Stomach (tissue), 9 donors: Measurements from ENCODE around the gene SIRT3. TPM values are rescaled to one million over a fixed set of nuclear protein-coding genes. Genes with fewer than 3 reads are reported as not detected.
"Not testable (repeated sequence)": the region's sequence is repeated elsewhere in the genome, so short reads cannot be mapped to it uniquely, and the experiment has no call there.

Experiments used
- DNase-seq, 2 donors: peaks; one replicate each; pipeline versions ENCODE4 v3.0.0 to v3.0.0-alpha.2; 2013 to 2019
- H3K27ac ChIP-seq, 5 donors: fragments of 200-600 bp in 4 of 5; sonication (generic) in 4 of 5; one replicate each; pipeline ENCODE4 v1.5.1; 2013 to 2019; ENCODE audit warnings: mild to moderate bottlenecking in 1 of 5, moderate library complexity in 1 of 5
- H3K27me3 ChIP-seq, 3 donors: fragments of 200-600 bp; sonication (generic); one replicate each; pipeline ENCODE4 v1.5.1; 2017 to 2019; ENCODE audit warnings: mixed run types in 1 of 3
- H3K36me3 ChIP-seq, 4 donors: fragments of 200-600 bp; sonication (generic); 1 replicate in 3 of 4; 2 replicates in 1 of 4; pipeline ENCODE4 v1.5.1; 2016 to 2019
- H3K4me1 ChIP-seq, 4 donors: fragments of 200-600 bp; sonication (generic); one replicate each; pipeline ENCODE4 v1.5.1; 2016 to 2019
- H3K4me3 ChIP-seq, 4 donors: fragments of 200-600 bp; sonication (generic) in 3 of 4; one replicate each; pipeline ENCODE4 v1.5.1; 2016 to 2019; ENCODE audit warnings: mild to moderate bottlenecking in 1 of 4
- H3K9me3 ChIP-seq, 4 donors: fragments of 200-600 bp; sonication (generic); one replicate each; pipeline ENCODE4 v1.5.1; 2016 to 2019
- EP300 ChIP-seq: sonication (generic); formaldehyde crosslinking; IDR thresholded peaks from one replicate; pipeline ENCODE4 v1.6.1; 2017; ENCODE audit warnings: antibody characterized with exemption
- POLR2A ChIP-seq, 4 donors: fragments of 450-650 bp; IDR thresholded peaks; one replicate each; pipeline ENCODE4 v1.6.1; 2016; ENCODE audit warnings: antibody characterized with exemption in 4 of 4, control low read depth in 2 of 4, mild to moderate bottlenecking in 1 of 4, moderate library complexity in 1 of 4
- POLR2AphosphoS5 ChIP-seq, 3 donors: sonication (generic); formaldehyde crosslinking; IDR thresholded peaks; one replicate each; pipeline ENCODE4 v1.6.1; 2016; ENCODE audit warnings: antibody characterized with exemption in 3 of 3
- WGBS, 5 donors: extraction: QIAGEN DNeasy Blood & Tissue Kit in 3 of 5; methylation state at CpG; one replicate each; pipeline versions ENCODE4 v1.1.5 to v1.1.7; 2013 to 2018; 5-methylcytosine and 5-hydroxymethylcytosine counted together
- intact Hi-C: fragments of 100-400 bp; cut with DNase I; formaldehyde crosslinking; loops from one replicate; pipeline ENCODE4 v1.15.1; 2023; ENCODE audit warnings: low total_unique reads
- polyA plus RNA-seq, 3 donors: library from polyadenylated mRNA; stranded (reverse); fragments of 200-250 nt; gene quantifications; one replicate each; pipeline ENCODE4 v1.2.3, GENCODE V29; 2013
- total RNA-seq, 5 donors: library from RNA; depleted of rRNA; stranded (reverse); fragments of >200 nt; gene quantifications; one replicate each; pipeline versions ENCODE4 v1.1.0 to v1.2.3, GENCODE V29; 2014 to 2016
- TF ChIP-seq, protein P1 (sequence below), 7 experiments: fragments of 450-650 bp in 4 of 7; fragments of 200-600 bp in 3 of 7; sonication (generic) in 3 of 7; IDR thresholded peaks; one replicate each; pipeline ENCODE4 v1.5.1; 2016 to 2019; ENCODE audit warnings: antibody characterized with exemption in 7 of 7, control low read depth in 2 of 7, mild to moderate bottlenecking in 1 of 7
- donor health status: healthy with polysubstance abuse.
- donor health status: Bipolar disorder and iron deficiency.
- donor health status: healthy.

SIRT3 gene
- total and polyA plus RNA-seq, 8 donors = 5.4 to 63.7 (median 12.3) TPM

DNA sequence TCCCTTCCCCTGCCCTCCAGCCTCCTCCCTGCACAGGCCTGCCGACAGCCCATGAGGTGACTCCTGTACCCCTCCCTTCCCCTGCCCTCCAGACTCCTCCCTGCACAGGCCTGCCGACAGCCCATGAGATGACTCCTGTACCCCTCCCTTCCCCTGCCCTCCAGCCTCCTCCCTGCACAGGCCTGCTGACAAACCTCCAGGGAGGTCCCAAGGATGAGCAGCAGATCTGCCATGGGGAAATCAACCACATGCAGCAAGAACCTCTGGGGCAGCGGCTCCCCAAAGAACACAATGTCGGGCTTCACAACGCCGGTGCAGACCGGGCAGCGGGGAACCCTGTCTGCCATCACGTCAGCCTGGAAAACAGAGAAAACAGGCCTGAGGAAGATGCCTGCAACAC lies 12.3 kb downstream of the SIRT3 start:
- WGBS, 5 donors = 92 to 100% (median 95%) methylated on average over 7 to 9 of the region's 9 CpGs
- Histone ChIP-seq H3K27me3 (no peaks in the 10 kb centered on the region), H3K4me3 (no peak overlapping the region), H3K4me1 (no peaks in the 10 kb centered on the region), H3K36me3 (peaks cover 0 to 24% (median 20%) of the 10 kb centered on the region in 4 donors), H3K9me3 (no peaks in the 10 kb centered on the region), H3K27ac (no peak overlapping the region)
- intact Hi-C loops = no loop called here
- no peak for DNase-seq
- TF ChIP-seq, protein P1, sequence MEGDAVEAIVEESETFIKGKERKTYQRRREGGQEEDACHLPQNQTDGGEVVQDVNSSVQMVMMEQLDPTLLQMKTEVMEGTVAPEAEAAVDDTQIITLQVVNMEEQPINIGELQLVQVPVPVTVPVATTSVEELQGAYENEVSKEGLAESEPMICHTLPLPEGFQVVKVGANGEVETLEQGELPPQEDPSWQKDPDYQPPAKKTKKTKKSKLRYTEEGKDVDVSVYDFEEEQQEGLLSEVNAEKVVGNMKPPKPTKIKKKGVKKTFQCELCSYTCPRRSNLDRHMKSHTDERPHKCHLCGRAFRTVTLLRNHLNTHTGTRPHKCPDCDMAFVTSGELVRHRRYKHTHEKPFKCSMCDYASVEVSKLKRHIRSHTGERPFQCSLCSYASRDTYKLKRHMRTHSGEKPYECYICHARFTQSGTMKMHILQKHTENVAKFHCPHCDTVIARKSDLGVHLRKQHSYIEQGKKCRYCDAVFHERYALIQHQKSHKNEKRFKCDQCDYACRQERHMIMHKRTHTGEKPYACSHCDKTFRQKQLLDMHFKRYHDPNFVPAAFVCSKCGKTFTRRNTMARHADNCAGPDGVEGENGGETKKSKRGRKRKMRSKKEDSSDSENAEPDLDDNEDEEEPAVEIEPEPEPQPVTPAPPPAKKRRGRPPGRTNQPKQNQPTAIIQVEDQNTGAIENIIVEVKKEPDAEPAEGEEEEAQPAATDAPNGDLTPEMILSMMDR (IDR thresholded peaks at IDR 0.05) = no peak
- TF ChIP-seq POLR2AphosphoS5 (IDR thresholded peaks at IDR 0.05) (no peak), POLR2A (IDR thresholded peaks at IDR 0.05) (no peak)

DNA sequence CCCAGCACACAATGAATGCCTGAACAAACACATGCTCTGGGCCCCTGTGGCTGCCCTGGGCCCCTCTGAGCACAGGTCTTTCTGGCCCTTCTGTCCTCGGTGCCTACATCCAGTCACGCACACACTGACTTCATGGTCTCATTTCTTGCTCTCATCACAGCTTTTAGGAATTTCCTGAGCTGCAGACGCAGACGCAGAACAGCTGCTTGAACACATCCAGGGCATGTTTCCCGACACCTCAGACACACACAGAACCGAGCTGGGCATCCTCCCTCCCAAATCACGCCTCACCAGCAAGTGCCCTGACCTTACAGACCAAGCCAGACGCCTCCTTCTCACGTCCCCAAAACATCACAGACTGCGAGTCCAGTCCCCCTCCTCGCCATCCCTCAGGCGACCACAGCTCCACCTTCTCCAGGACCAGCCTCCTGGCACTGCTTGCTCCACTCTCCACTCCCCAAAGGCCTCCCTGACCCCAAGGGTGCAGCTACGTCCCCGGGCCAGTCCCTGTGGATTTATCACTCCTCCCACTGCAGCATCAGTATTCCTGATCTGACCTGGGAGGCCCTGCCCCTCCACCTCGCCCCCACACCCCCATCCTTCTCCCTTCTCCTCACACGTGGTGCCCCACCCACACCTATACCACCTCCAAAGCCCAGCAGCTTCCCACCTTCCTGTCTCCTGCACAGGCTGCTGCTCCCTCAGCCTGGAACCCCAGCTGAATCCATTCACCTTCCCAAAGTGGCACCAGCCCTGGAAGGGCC lies 12.9 kb downstream of the SIRT3 start:
- DNase-seq = no peak
- no peak for TF ChIP-seq POLR2A (IDR thresholded peaks at IDR 0.05)
- TF ChIP-seq, protein P1 (IDR thresholded peaks at IDR 0.05) = no peak
- TF ChIP-seq POLR2AphosphoS5 (IDR thresholded peaks at IDR 0.05) = no peak
- TF ChIP-seq EP300 = no peak
- intact Hi-C loops = no loop called here

DNA sequence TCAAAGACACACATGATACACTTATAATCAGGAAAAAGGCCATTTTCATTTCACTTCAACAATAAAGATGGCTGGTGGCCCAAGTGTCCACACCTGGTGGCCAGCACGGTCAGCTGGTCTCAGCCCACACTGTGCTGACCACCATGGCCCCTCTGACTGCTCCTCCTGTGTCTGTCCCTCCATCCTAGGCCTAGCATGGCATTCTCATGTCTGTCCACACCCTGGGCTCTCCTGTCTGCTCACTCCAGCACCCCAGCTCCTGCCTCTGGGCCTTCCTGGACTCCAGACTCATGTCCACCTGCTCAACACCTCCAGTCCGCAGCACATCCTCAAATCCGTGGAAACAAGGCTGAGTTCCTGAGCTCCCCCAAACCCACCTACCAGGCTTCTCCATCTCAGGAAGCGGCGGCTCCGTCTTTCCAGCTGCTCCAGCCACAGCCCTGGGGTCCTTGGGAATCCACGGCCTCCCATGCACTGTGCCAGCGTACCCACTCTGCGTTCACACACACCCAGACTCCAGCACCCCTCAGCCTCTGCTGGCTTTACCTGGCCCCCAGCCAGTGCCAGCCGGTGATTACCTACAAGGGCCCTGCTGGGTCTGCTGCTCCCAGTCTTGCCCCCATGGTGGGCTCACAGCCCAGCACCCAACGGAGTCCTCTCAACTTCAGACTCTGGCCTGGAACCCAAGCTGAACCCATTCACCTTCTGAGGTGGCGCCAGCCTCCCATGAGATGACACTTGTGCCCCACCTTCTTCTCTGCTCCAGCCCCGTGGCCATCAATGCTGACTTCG lies 13.9 kb downstream of the SIRT3 start:
- Histone ChIP-seq H3K4me1 (no peaks in the 10 kb centered on the region), H3K27me3 (no peaks in the 10 kb centered on the region), H3K36me3 (peaks cover 5 to 39% (median 30%) of the 10 kb centered on the region in 4 donors), H3K9me3 (no peaks in the 10 kb centered on the region), H3K27ac (no peak overlapping the region), H3K4me3 (no peak overlapping the region)
- DNase-seq = no peak
- intact Hi-C loops = no loop called here
- no peak for TF ChIP-seq EP300
- TF ChIP-seq, protein P1 (IDR thresholded peaks at IDR 0.05) = no peak
- no peak for TF ChIP-seq POLR2A (IDR thresholded peaks at IDR 0.05)
- TF ChIP-seq POLR2AphosphoS5 (IDR thresholded peaks at IDR 0.05) = no peak
- WGBS, 5 donors = 92 to 96% (median 93%) methylated on average over 14 of the region's 14 CpGs

More for the DNA sequence above, 12.9 kb downstream of the SIRT3 start:
- no peaks in the 10 kb centered on the region for H3K4me1 ChIP-seq
- no peak overlapping the region for H3K4me3 ChIP-seq
- H3K27ac ChIP-seq = no peak overlapping the region
- H3K9me3 ChIP-seq = no peaks in the 10 kb centered on the region
- H3K27me3 ChIP-seq = no peaks in the 10 kb centered on the region
- peaks cover 4 to 30% (median 26%) of the 10 kb centered on the region in 4 donors for H3K36me3 ChIP-seq
- 80 to 88% (median 84%) methylated on average over 16 of the region's 16 CpGs for WGBS, 5 donors

DNA sequence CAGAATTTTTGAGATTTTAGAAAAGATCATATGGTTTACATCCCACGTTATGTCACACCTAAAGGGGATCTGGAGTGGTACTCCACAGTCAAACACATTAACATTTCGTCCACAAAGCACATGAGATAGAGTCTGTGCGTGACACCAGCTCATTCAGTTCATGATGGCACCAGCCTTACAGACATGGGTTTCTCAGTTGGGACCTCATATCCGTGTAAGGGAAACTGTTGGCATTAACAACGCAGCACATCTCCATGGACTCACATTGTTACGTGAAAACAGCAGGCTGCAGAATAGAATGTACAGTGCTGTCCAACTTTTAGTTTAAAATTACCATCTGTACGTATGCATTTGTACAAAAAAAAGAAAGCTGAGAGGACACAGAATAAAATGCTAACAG lies 14.6 kb downstream of the SIRT3 start:
- 83 to 93% (median 85%) methylated on average over 7 of the region's 7 CpGs for WGBS, 5 donors
- H3K27ac ChIP-seq = no peak overlapping the region
- intact Hi-C loops = no loop called here
- peaks cover 5 to 39% (median 31%) of the 10 kb centered on the region in 4 donors for H3K36me3 ChIP-seq
- DNase-seq = no peak
- no peak overlapping the region for H3K4me3 ChIP-seq
- TF ChIP-seq POLR2AphosphoS5 (IDR thresholded peaks at IDR 0.05) (no peak), POLR2A (IDR thresholded peaks at IDR 0.05) (no peak), EP300 (no peak)
- TF ChIP-seq, protein P1 (IDR thresholded peaks at IDR 0.05) = no peak
- H3K27me3 ChIP-seq = no peaks in the 10 kb centered on the region
- no peaks in the 10 kb centered on the region for H3K4me1 ChIP-seq
- H3K9me3 ChIP-seq = no peaks in the 10 kb centered on the region

DNA sequence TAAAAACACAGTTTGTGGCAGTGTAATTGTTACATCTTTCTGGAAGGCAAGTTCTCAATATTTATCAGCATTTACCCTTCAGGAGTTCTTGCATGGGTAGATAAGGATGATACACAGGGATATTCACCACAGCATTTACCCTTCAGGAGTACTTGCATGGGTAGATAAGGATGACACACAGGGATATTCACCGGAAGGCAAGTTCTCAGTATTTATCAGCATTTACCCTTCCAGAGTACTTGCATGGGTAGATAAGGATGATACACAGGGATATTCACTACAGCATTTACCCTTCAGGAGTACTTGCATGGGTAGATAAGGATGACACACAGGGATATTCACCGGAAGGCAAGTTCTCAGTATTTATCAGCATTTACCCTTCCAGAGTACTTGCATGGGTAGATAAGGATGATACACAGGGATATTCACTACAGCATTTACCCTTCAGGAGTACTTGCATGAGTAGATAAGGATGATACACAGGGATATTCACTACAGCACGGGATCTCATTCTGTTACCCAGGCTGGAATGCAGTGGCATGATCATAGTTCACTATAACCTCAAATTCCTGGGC lies 15.4 kb downstream of the SIRT3 start:
- DNase-seq, intact Hi-C loops, H3K27me3 ChIP-seq, H3K4me3 ChIP-seq, H3K4me1 ChIP-seq, H3K27ac ChIP-seq, H3K9me3 ChIP-seq: not testable (repeated sequence)
- 86 to 94% (median 92%) methylated on average over 2 to 3 of the region's 3 CpGs for WGBS, 5 donors
- peaks cover 5 to 45% (median 38%) of the 10 kb centered on the region in 4 donors for H3K36me3 ChIP-seq
